Measurements from ENCODE around the gene ATRN.
"Not testable (repeated sequence)": the region's sequence is repeated elsewhere in the genome, so short reads cannot be mapped to it uniquely, and the experiment has no call there.

The ATRN gene

DNA sequence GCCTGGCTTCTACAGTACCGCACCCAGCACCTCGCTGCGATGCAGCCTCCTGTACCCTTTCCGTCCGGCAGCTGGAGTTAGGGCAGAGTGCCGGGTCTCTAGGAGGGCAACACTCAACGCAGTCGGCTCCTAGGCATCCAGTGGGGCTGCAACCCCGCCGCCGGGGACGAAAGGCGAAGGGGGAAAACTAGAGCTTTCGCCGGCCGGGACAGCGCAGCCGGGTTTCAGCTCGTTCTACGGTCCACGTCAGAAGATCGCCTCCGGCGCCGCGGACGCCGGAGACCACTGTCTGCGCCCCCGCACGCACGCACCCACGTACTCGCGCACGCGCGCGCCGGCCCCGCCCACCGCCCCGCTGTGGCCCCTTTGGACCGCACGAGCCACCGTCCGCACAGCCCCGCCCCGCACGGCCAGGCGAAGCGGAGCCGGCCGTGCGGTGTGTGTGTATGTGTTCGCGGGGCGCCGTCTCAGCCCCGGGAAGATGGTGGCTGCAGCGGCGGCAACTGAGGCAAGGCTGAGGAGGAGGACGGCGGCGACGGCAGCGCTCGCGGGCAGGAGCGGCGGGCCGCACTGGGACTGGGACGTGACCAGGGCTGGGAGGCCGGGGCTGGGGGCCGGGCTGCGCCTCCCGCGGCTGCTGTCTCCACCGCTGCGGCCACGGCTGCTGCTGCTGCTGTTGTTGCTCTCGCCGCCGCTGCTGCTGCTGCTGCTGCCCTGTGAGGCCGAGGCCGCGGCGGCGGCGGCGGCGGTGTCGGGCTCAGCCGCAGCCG lies at the start of gene ATRN:
TSS of gene ATRN (plus strand) at position 392 of the 770 bp plus-strand sequence. CDS start at position 482, 90 bp downstream.
- H3K4me3 ChIP-seq (ENCODE audit: low read length): peak within 1 kb of the TSS; percentile 82
- peak; percentile 60 for DNase-seq (ENCODE audit: low read depth)
- TF ChIP-seq CTCF (conservative IDR thresholded peaks at IDR 0.05; ENCODE audit: low read depth, low read length): no peak

DNA sequence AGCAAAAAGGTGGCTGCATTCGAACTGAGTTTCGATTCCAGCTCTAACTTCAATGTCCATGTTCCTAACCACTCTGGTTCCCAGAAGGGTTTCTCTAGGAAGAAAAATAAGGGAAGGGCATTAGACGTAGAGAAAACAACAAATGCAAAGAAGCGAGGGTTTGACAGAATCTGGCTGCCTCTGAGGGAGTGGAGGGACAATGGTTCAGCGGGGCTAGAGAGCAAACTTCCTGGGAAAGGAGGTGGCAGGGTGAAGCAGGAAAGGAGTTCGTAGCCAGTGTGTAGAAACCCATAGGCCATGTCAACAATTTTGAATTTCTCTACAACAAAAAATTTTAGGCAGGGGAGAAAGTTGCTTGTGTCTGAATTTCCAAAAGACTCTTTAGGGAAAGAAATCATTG lies 48.8 kb upstream of the ATRN start:
- DNase-seq (ENCODE audit: low read depth): no peak
- no peak overlapping the region for H3K4me3 ChIP-seq (ENCODE audit: low read length)
- TF ChIP-seq CTCF (conservative IDR thresholded peaks at IDR 0.05; ENCODE audit: low read depth, low read length): no peak

- DNase-seq (ENCODE audit: low read depth): no peak
These were observed 47.7 kb upstream of the ATRN start for GRCh38 chr20:3423126-3423525.

DNA sequence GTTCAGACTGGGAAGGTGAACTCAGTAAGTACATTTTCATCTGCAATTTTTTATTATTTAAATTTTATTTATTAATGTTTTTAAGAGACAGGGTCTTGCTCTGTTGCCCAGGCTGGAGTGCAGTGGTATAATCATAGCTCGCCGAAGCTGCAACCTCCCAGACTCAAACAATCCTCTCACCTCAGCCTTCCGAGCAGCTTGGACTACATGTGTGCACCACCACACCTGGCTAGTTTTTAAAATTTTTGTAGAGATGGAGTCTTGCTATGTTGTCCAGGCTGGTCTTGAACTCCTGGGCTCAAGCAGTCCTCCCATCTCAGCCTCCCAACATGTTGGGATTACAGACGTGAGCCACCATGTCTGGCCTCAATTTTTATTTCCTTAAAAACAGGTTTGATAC lies 44.1 kb upstream of the ATRN start:
- not testable (repeated sequence) for DNase-seq (ENCODE audit: low read depth); H3K4me3 ChIP-seq (ENCODE audit: low read length)

More at GRCh38 chr20:3423126-3423525, 47.7 kb upstream of the ATRN start:
- no peak overlapping the region for H3K4me3 ChIP-seq (ENCODE audit: low read length)
- no peak for TF ChIP-seq CTCF (conservative IDR thresholded peaks at IDR 0.05; ENCODE audit: low read depth, low read length)

DNA sequence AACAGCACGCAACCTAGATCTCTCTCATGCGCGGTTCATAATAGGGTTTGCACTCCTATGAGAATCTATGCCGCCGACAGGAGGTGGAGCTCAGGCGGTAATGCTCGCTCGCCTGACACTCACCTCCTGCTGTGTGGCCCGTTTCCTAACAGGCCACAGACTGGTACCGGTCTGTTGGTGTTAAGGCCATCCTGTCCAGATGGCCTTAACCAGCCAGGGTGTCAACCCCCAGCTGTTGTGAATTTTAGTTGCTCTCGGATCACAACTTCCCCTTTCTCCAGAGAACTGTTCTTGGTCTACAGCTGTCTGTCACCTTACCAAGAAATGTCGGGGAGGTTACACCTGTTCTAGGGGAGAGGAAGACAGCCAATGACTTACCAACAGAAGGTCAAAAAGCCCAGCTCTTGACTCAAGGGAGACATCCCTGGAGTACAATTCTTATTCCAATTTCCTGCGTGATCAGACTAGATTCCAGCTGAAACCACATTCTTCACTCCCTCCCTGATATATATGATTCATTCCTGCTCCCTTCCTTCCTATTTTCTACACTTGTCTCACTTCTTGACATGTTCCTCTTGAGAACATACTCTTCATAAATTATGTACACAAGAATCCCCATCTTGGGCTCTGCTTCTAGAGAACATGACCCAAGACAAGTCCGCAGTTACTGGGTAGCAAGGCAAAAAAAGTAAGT lies 40.3 kb upstream of the ATRN start:
- no peak for TF ChIP-seq CTCF (conservative IDR thresholded peaks at IDR 0.05; ENCODE audit: low read depth, low read length)
- DNase-seq (ENCODE audit: low read depth): no peak
- H3K4me3 ChIP-seq (ENCODE audit: low read length): no peak overlapping the region

DNA sequence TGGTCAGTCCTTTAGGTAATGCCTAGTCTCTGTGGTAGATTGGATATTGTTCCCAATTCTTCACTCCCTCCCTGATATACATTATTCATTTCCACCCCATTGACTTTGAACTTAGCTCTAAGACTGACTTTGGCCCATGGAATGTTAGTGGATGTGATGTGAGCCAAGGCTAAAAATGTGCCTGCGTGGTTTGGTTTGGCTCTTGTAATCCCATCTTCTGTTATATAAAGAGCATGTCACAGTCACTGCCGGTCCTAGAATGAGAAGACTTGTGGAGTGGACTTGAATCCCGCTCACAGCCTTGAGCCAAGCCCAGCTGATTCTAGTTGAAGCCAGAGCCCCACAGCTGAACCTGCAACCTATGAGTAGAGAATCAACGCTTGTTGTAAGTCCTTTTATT lies 39.7 kb upstream of the ATRN start:
- no peak for DNase-seq (ENCODE audit: low read depth)
- no peak for TF ChIP-seq CTCF (conservative IDR thresholded peaks at IDR 0.05; ENCODE audit: low read depth, low read length)
- no peak overlapping the region for H3K4me3 ChIP-seq (ENCODE audit: low read length)

DNA sequence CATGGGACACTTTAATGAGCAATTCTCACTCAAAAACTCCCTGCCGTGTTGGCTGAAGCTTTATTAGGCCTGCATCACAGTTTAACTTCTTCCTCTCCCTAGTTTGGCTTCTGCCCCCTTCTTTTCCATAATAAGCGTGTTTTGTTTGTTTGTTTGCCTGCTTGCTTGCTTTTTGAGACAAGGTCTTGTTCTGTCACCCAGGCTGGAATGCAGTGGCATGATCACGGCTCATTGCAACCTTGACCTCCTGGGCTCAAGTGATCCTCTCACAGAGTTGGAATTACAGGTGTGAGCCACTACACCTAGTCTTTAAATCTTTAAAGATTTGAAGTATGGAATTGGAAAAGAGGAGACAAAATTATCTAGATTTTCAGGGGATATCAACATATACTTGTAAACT lies 38.0 kb upstream of the ATRN start:
- no peak for TF ChIP-seq CTCF (conservative IDR thresholded peaks at IDR 0.05; ENCODE audit: low read depth, low read length)

More for the DNA sequence above, 38.0 kb upstream of the ATRN start:
- DNase-seq (ENCODE audit: low read depth): no peak
- H3K4me3 ChIP-seq (ENCODE audit: low read length): no peak overlapping the region

All from retinal pigment epithelial cell (primary cell).